ENCODE data around the gene RFK. TPM values are rescaled to one million over a fixed set of nuclear protein-coding genes. Genes with fewer than 3 reads are reported as not detected.

RFK gene
- total RNA-seq, 1 donor from 2014 or later, result 7.7 TPM

DNA sequence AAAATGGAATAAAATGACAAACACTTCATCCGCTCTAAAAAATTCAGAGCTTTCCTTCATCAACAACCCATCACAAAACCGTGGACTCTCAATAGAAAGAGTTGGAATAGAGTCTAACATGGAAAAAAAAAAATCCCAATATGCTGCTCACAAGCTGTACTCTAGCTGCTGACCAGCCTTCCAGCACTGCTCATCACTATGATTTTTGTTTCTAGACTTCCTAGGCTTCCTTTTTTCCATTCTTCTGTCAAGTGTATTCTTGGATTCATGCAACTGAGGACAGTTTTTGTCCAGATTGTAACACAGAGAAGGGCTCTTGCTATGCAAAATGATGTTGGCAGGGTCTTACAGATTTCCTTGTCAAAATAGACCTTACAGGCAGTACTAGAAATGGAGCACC is 34.5 kb downstream of the RFK start:
- no peaks in the 10 kb centered on the region for H3K4me1 Mint-ChIP-seq
- no peaks in the 10 kb centered on the region for H3K36me3 Mint-ChIP-seq (ENCODE audit: low read depth)
- H3K9me3 Mint-ChIP-seq, result no peaks in the 10 kb centered on the region
- no peak for TF ChIP-seq CTCF (IDR thresholded peaks at IDR 0.05)
- ATAC-seq (ENCODE audit: low read depth), result no peak
- no peak for DNase-seq
- H3K27me3 Mint-ChIP-seq, result no peaks in the 10 kb centered on the region
- ChIA-PET CTCF (no interaction called here), POLR2A (no interaction called here)
- no peak overlapping the region for H3K4me3 Mint-ChIP-seq
- H3K27ac Mint-ChIP-seq, result no peak overlapping the region
- intact Hi-C loops (cut with micrococcal nuclease), result no loop called here

DNA sequence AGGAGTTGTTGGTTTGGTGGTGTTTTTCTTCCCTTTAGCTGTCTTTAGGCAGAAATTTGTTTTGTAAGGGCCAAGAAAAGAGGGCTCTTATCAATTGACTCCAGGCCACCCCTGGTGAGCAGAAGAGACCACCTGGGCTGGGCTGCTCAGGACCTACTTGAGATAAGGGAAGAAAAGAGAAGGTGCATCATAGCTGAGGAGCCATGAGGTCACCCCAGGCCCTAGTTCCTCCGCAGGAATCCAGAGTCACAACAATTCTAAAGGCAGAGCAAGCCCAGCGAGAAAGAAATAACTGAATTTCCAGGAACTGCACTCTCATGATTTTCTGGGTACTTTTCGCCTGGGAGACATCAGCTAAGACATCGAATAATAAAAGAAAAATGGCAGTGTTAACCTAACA is 34.9 kb downstream of the RFK start:
- Mint-ChIP-seq H3K4me1 (no peaks in the 10 kb centered on the region), H3K27me3 (no peaks in the 10 kb centered on the region), H3K9me3 (no peaks in the 10 kb centered on the region), H3K36me3 (ENCODE audit: low read depth) (no peaks in the 10 kb centered on the region), H3K27ac (no peak overlapping the region), H3K4me3 (no peak overlapping the region)
- no peak for ATAC-seq (ENCODE audit: low read depth)
- ChIA-PET POLR2A (no interaction called here), CTCF (no interaction called here)
- intact Hi-C loops (cut with micrococcal nuclease), result no loop called here
- TF ChIP-seq CTCF (IDR thresholded peaks at IDR 0.05), result no peak
- no peak for DNase-seq

DNA sequence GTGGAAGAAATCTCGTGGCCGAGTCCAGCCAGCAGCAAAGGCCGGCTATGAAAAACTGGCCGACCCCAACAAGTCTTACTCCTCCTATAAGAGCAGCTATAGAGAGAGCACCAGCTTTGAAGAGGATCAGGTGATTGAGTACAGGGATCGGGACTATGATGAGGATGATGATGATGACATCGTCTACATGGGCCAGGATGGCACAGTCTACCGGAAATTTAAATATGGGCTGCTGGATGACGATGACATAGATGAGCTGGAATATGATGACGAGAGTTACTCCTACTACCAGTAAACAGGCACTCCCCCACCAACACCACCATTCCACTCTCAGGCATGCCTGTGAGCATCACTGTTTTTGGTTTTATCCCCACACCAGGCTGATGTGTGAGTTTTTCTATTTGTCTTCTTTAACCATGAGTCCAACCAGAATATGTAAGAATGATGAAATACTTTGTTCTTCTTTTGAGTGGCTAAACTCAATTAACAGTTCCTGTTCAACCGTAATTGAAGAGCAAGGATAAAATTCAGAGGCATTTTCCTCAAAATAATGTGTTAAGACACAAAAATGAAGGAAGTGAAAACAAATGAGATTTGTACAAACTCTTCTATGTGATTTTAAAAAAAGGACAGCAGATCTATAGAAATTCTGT is 35.5 kb downstream of the RFK start:
- no peak overlapping the region for H3K4me3 Mint-ChIP-seq
- H3K27ac Mint-ChIP-seq, result no peak overlapping the region
- CTCF ChIA-PET, result no interaction called here
- no peak for TF ChIP-seq CTCF (IDR thresholded peaks at IDR 0.05)
- intact Hi-C loops (cut with micrococcal nuclease), result no loop called here
- POLR2A ChIA-PET, result no interaction called here
- DNase-seq (no peak), ATAC-seq (ENCODE audit: low read depth) (no peak)
- no peaks in the 10 kb centered on the region for H3K9me3 Mint-ChIP-seq
- H3K36me3 Mint-ChIP-seq (ENCODE audit: low read depth), result no peaks in the 10 kb centered on the region
- H3K27me3 Mint-ChIP-seq, result no peaks in the 10 kb centered on the region
- H3K4me1 Mint-ChIP-seq, result no peaks in the 10 kb centered on the region

- ATAC-seq (ENCODE audit: low read depth), result no peak
- H3K4me1 Mint-ChIP-seq, result no peaks in the 10 kb centered on the region
- H3K36me3 Mint-ChIP-seq (ENCODE audit: low read depth), result no peaks in the 10 kb centered on the region
- H3K27me3 Mint-ChIP-seq, result no peaks in the 10 kb centered on the region
- TF ChIP-seq CTCF (IDR thresholded peaks at IDR 0.05), result no peak
- no peak overlapping the region for H3K27ac Mint-ChIP-seq
- intact Hi-C loops (cut with micrococcal nuclease), result no loop called here
- H3K4me3 Mint-ChIP-seq, result no peak overlapping the region
- ChIA-PET CTCF (no interaction called here), POLR2A (no interaction called here)
- DNase-seq, result no peak
- H3K9me3 Mint-ChIP-seq, result no peaks in the 10 kb centered on the region
These were observed 36.7 kb downstream of the RFK start for GRCh38 chr9:76357555-76357954.

DNA sequence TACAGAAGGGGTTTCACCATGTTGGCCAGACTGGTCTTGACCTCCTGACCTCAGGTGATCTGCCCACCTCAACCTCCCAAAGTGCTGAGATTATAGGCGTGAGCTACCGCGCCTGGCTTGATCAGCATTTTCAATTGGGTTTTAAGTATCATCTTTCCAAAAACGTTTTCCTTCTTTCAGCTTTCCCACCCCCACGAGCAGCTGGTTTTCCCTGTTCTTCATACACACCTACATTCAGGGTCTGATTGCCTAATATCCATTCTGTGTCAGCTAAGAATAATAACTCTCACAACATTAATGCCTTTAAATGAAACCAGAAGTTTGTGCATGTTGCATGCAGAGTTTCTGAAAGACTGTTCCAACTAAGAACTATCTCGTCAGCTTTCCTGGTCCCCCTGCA is 38.3 kb downstream of the RFK start:
- intact Hi-C loops (cut with micrococcal nuclease), result no loop called here
- ChIA-PET CTCF (no interaction called here), POLR2A (no interaction called here)
- H3K9me3 Mint-ChIP-seq, result no peaks in the 10 kb centered on the region
- no peak for DNase-seq
- H3K36me3 Mint-ChIP-seq (ENCODE audit: low read depth), result no peaks in the 10 kb centered on the region
- H3K27ac Mint-ChIP-seq, result no peak overlapping the region
- TF ChIP-seq CTCF (IDR thresholded peaks at IDR 0.05), result no peak
- ATAC-seq (ENCODE audit: low read depth), result no peak
- no peaks in the 10 kb centered on the region for H3K27me3 Mint-ChIP-seq
- no peak overlapping the region for H3K4me3 Mint-ChIP-seq
- H3K4me1 Mint-ChIP-seq, result no peaks in the 10 kb centered on the region

Data from activated B cell treated with CpG ODN at 0.5 μM for 24 hours (primary cell).